H9 (cell line): ENCODE data around the gene BZW2. TPM values are rescaled to one million over a fixed set of nuclear protein-coding genes. Genes with fewer than 3 reads are reported as not detected.

Source experiments
- DNase-seq: peaks from one replicate; pipeline ENCODE4 v3.0.0-alpha.2; 2017
- H2AFZ ChIP-seq: one replicate; pipeline ENCODE4 v1.6.1; 2013; ENCODE audit warnings: mild to moderate bottlenecking, low read length, control low read depth, moderate library complexity
- H2AK5ac ChIP-seq: 2 replicates; pipeline ENCODE4 v1.6.1; 2013; ENCODE audit warnings: low read length, control low read depth, mixed read lengths; ENCODE audit not compliant: insufficient read length
- H2BK120ac ChIP-seq: one replicate; pipeline ENCODE4 v1.6.1; 2013; ENCODE audit warnings: low read depth, mild to moderate bottlenecking, low read length, control low read depth, inconsistent platforms; ENCODE audit not compliant: poor library complexity, severe bottlenecking
- H2BK12ac ChIP-seq: 2 replicates; pipeline ENCODE4 v1.6.1; 2013; ENCODE audit warnings: low read length, control low read depth, mixed read lengths, low read depth; ENCODE audit not compliant: insufficient read length
- H2BK15ac ChIP-seq: 2 replicates; pipeline ENCODE4 v1.6.1; 2013; ENCODE audit warnings: low read depth, low read length, control low read depth
- H2BK20ac ChIP-seq: one replicate; pipeline ENCODE4 v1.6.1; 2013; ENCODE audit warnings: low read depth, mild to moderate bottlenecking, low read length, control low read depth, inconsistent platforms; ENCODE audit not compliant: poor library complexity, severe bottlenecking
- H2BK5ac ChIP-seq: 2 replicates; pipeline ENCODE4 v1.6.1; 2013; ENCODE audit warnings: low read length, control low read depth, mixed read lengths; ENCODE audit not compliant: insufficient read length
- H3K14ac ChIP-seq: 2 replicates; pipeline ENCODE4 v1.6.1; 2013; ENCODE audit warnings: low read length, control low read depth; ENCODE audit not compliant: insufficient read depth
- H3K18ac ChIP-seq: 2 replicates; pipeline ENCODE4 v1.6.1; 2013; ENCODE audit warnings: low read depth, mild to moderate bottlenecking, mixed read lengths, low read length, control low read depth; ENCODE audit not compliant: insufficient read length
- H3K23ac ChIP-seq: 2 replicates; pipeline ENCODE4 v1.6.1; 2013; ENCODE audit warnings: low read length, control low read depth, mixed read lengths, low read depth; ENCODE audit not compliant: insufficient read length
- H3K23me2 ChIP-seq: 2 replicates; pipeline ENCODE4 v1.6.1; 2013; ENCODE audit warnings: low read depth, mild to moderate bottlenecking, mixed read lengths, low read length, control low read depth; ENCODE audit not compliant: insufficient read length, poor library complexity, severe bottlenecking
- H3K27ac ChIP-seq: 2 replicates; pipeline ENCODE4 v1.5.1; 2013; ENCODE audit warnings: low read length, control low read depth, mixed read lengths, low read depth; ENCODE audit not compliant: insufficient read length
- H3K27me3 ChIP-seq: 2 replicates; pipeline ENCODE4 v1.6.1; 2013; ENCODE audit warnings: low read length, control low read depth, inconsistent platforms; ENCODE audit not compliant: insufficient read depth
- H3K4ac ChIP-seq: 2 replicates; pipeline ENCODE4 v1.6.1; 2013; ENCODE audit warnings: low read depth, mild to moderate bottlenecking, control low read depth, inconsistent platforms, low read length, moderate library complexity
- H3K4me1 ChIP-seq: 2 replicates; pipeline ENCODE4 v1.6.1; 2013; ENCODE audit warnings: low read length, control low read depth, inconsistent platforms; ENCODE audit not compliant: insufficient read depth
- H3K4me2 ChIP-seq: 2 replicates; pipeline ENCODE4 v1.6.1; 2013; ENCODE audit warnings: low read length, control low read depth, mixed read lengths; ENCODE audit not compliant: insufficient read length, insufficient read depth
- H3K56ac ChIP-seq: 2 replicates; pipeline ENCODE4 v1.6.1; 2013; ENCODE audit warnings: low read depth, mild to moderate bottlenecking, mixed read lengths, low read length, control low read depth; ENCODE audit not compliant: insufficient read length
- H3K79me1 ChIP-seq: 2 replicates; pipeline ENCODE4 v1.6.1; 2013; ENCODE audit warnings: low read depth, mild to moderate bottlenecking, moderate library complexity, low read length, control low read depth, inconsistent platforms; ENCODE audit not compliant: insufficient read depth, poor library complexity, severe bottlenecking
- H3K79me2 ChIP-seq: 2 replicates; pipeline ENCODE4 v1.6.1; 2013; ENCODE audit warnings: low read length, control low read depth, inconsistent platforms; ENCODE audit not compliant: insufficient read depth
- H3K9ac ChIP-seq: 2 replicates; pipeline ENCODE4 v1.6.1; 2013; ENCODE audit warnings: low read length, control low read depth, mixed read lengths; ENCODE audit not compliant: insufficient read length; ENCODE audit errors: extremely low read depth
- H3K9me3 ChIP-seq: one replicate; pipeline ENCODE4 v1.6.1; 2013; ENCODE audit warnings: low read depth, low read length, inconsistent platforms; ENCODE audit not compliant: control insufficient read depth
- H3T11ph ChIP-seq: one replicate; pipeline ENCODE4 v1.6.1; 2013; ENCODE audit warnings: mild to moderate bottlenecking, low read length, control low read depth, inconsistent platforms
- H4K20me1 ChIP-seq: one replicate; pipeline ENCODE4 v1.6.1; 2013; ENCODE audit not compliant: control insufficient read depth, insufficient read length, insufficient read depth
- H4K5ac ChIP-seq: 2 replicates; pipeline ENCODE4 v1.6.1; 2013; ENCODE audit warnings: low read depth, mild to moderate bottlenecking, mixed read lengths, low read length, control low read depth; ENCODE audit not compliant: insufficient read length
- H4K8ac ChIP-seq: replicated peaks from 2 replicates; pipeline ENCODE4 v1.6.1; 2013; ENCODE audit warnings: low read length, control low read depth, mixed read lengths, low read depth; ENCODE audit not compliant: insufficient read length
- H4K91ac ChIP-seq: 2 replicates; pipeline ENCODE4 v1.6.1; 2013; ENCODE audit warnings: low read depth, mild to moderate bottlenecking, moderate library complexity, mixed read lengths, low read length, control low read depth; ENCODE audit not compliant: insufficient read length
- H3K27ac Mint-ChIP-seq, 3 experiments: 2 replicates in 2 of 3; 3 replicates in 1 of 3; pipeline ENCODE4 v1.8.0; 2020 to 2021; ENCODE audit warnings: mixed read lengths in 3 of 3, mild to moderate bottlenecking in 1 of 3, moderate library complexity in 1 of 3
- H3K27me3 Mint-ChIP-seq: 2 replicates; pipeline ENCODE4 v1.8.0; 2021; ENCODE audit warnings: low read depth, mild to moderate bottlenecking, moderate library complexity, mixed read lengths
- H3K36me3 Mint-ChIP-seq, 3 experiments: 2 replicates in 2 of 3; 3 replicates in 1 of 3; pipeline ENCODE4 v1.8.0; 2020 to 2021; ENCODE audit warnings: low read depth in 3 of 3, mixed read lengths in 3 of 3; ENCODE audit not compliant: insufficient read depth in 1 of 3
- H3K4me1 Mint-ChIP-seq, 2 experiments: 2 replicates each; pipeline ENCODE4 v1.8.0; 2020; ENCODE audit warnings: mixed read lengths in 2 of 2
- H3K4me3 Mint-ChIP-seq, 2 experiments: 2 replicates in 1 of 2; 3 replicates in 1 of 2; pipeline ENCODE4 v1.8.0; 2020 to 2021; ENCODE audit warnings: mild to moderate bottlenecking in 2 of 2, mixed read lengths in 2 of 2, moderate library complexity in 1 of 2
- H3K9me3 Mint-ChIP-seq, 2 experiments: 2 replicates in 1 of 2; 3 replicates in 1 of 2; pipeline ENCODE4 v1.8.0; 2020; ENCODE audit warnings: mild to moderate bottlenecking in 2 of 2, mixed read lengths in 2 of 2, moderate library complexity in 1 of 2
- CTCF ChIP-seq: fragments of 200-600 bp; sonication (generic); conservative IDR thresholded peaks from 3 replicates; pipeline ENCODE4 v1.8.0; 2021; ENCODE audit warnings: antibody characterized with exemption, mild to moderate bottlenecking
- WGBS: extraction: QIAGEN DNeasy Blood & Tissue Kit; methylation state at CpG from one replicate; pipeline ENCODE4 v1.1.7; 2013; ENCODE audit warnings: missing lambda C conversion rate, low lambda C conversion rate, mixed read lengths; ENCODE audit not compliant: insufficient read length; ENCODE audit errors: extremely low coverage; 5-methylcytosine and 5-hydroxymethylcytosine counted together
- total RNA-seq: library from RNA; stranded (reverse); gene quantifications from 2 replicates; pipeline ENCODE4 v1.2.1, GENCODE V29; 2021

Gene BZW2
- total RNA-seq, 1 experiment from 2014 or later, result 64.6 TPM

GRCh38 chr7:16627236-16627635 is 18.7 kb upstream of the BZW2 start:
- no peak overlapping the region for H2AK5ac ChIP-seq
- no peak overlapping the region for H2BK5ac ChIP-seq
- no peak overlapping the region for H3K27ac Mint-ChIP-seq
- H3K14ac ChIP-seq, result no peak overlapping the region
- no peak overlapping the region for H4K8ac ChIP-seq
- no peak overlapping the region for H3K4ac ChIP-seq
- no peaks in the 10 kb centered on the region for H3K79me1 ChIP-seq
- no peaks in the 10 kb centered on the region for H3K27me3 ChIP-seq
- no peaks in the 10 kb centered on the region for H3K27me3 Mint-ChIP-seq
- H3K27ac ChIP-seq, result no peak overlapping the region
- H3K36me3 Mint-ChIP-seq, result peaks cover 0 to 9% (median 0%) of the 10 kb centered on the region in 3 experiments; a peak in 3 of 7 replicates
- no peak overlapping the region for H3K18ac ChIP-seq
- H2BK120ac ChIP-seq, result no peak overlapping the region
- H3K79me2 ChIP-seq, result no peaks in the 10 kb centered on the region
- no peak overlapping the region for H3K4me3 Mint-ChIP-seq
- H3K9ac ChIP-seq, result no peak overlapping the region
- no peak overlapping the region for H3K23ac ChIP-seq
- H2AFZ ChIP-seq, result no peak overlapping the region
- H4K20me1 ChIP-seq, result no peaks in the 10 kb centered on the region
- no peak overlapping the region for H3K56ac ChIP-seq
- no peak overlapping the region for H2BK12ac ChIP-seq
- DNase-seq, result no peak
- peaks cover 3% of the 10 kb centered on the region; the same call in 1 of the 2 replicates for H3K4me1 ChIP-seq
- H3K23me2 ChIP-seq, result no peaks in the 10 kb centered on the region
- no peak for TF ChIP-seq CTCF
- no peak overlapping the region for H4K91ac ChIP-seq
- H2BK15ac ChIP-seq, result no peak overlapping the region
- H3K9me3 Mint-ChIP-seq, result no peaks in the 10 kb centered on the region
- H3K9me3 ChIP-seq, result no peaks in the 10 kb centered on the region
- no peak overlapping the region for H3T11ph ChIP-seq
- no peak overlapping the region for H3K4me2 ChIP-seq
- no CpG with 5 or more reads among the region's 2 CpGs for WGBS
- H4K5ac ChIP-seq, result no peak overlapping the region
- H2BK20ac ChIP-seq, result no peak overlapping the region
- H3K4me1 Mint-ChIP-seq, result peaks cover 10 to 12% of the 10 kb centered on the region in 2 experiments
